HEK293 (cell line): ENCODE measurements around the gene STK32C.

Experiments
- ATF2 ChIP-seq: fragments of 450-650 bp; formaldehyde crosslinking; IDR thresholded peaks from 2 replicates; pipeline ENCODE4 v1.5.1; 2016; ENCODE audit warnings: missing biosample characterization, missing genetic modification characterization, low read depth
- BCL11A ChIP-seq: fragments of 450-650 bp; formaldehyde crosslinking; IDR thresholded peaks from 2 replicates; pipeline ENCODE4 v1.5.1; 2016; ENCODE audit warnings: low read depth, missing biosample characterization, missing genetic modification characterization
- KLF16 ChIP-seq: fragments of 450-650 bp; formaldehyde crosslinking; IDR thresholded peaks from 2 replicates; pipeline ENCODE4 v1.5.1; 2017; ENCODE audit warnings: missing biosample characterization, missing genetic modification characterization
- KLF7 ChIP-seq: fragments of 450-650 bp; formaldehyde crosslinking; IDR thresholded peaks from 2 replicates; pipeline ENCODE4 v1.5.1; 2016; ENCODE audit warnings: missing biosample characterization, missing genetic modification characterization, borderline replicate concordance
- KLF9 ChIP-seq: fragments of 450-650 bp; formaldehyde crosslinking; IDR thresholded peaks from 2 replicates; pipeline ENCODE4 v1.5.1; 2016; ENCODE audit warnings: missing biosample characterization, missing genetic modification characterization, low read depth
- OSR2 ChIP-seq: fragments of 450-650 bp; formaldehyde crosslinking; IDR thresholded peaks from 2 replicates; pipeline ENCODE4 v1.5.1; 2016; ENCODE audit warnings: missing biosample characterization, missing genetic modification characterization
- OVOL3 ChIP-seq: fragments of 450-650 bp; formaldehyde crosslinking; IDR thresholded peaks from 2 replicates; pipeline ENCODE4 v1.5.1; 2016; ENCODE audit warnings: missing biosample characterization, missing genetic modification characterization
- PRDM10 ChIP-seq: fragments of 450-650 bp; formaldehyde crosslinking; IDR thresholded peaks from 2 replicates; pipeline ENCODE4 v1.5.1; 2016; ENCODE audit warnings: missing biosample characterization, missing genetic modification characterization
- SETDB1 ChIP-seq: IDR thresholded peaks from one replicate; pipeline ENCODE4 v1.6.1; 2017; ENCODE audit warnings: mild to moderate bottlenecking, low read length, moderate library complexity, mixed read lengths; ENCODE audit not compliant: insufficient read length
- YY1 ChIP-seq: fragments of 450-650 bp; formaldehyde crosslinking; IDR thresholded peaks from 2 replicates; pipeline ENCODE4 v1.5.1; 2018; ENCODE audit warnings: missing biosample characterization, missing genetic modification characterization
- ZBTB10 ChIP-seq: fragments of 450-650 bp; formaldehyde crosslinking; IDR thresholded peaks from 2 replicates; pipeline ENCODE4 v1.5.1; 2016; ENCODE audit warnings: missing biosample characterization, missing genetic modification characterization
- ZBTB7A ChIP-seq: fragments of 450-650 bp; formaldehyde crosslinking; IDR thresholded peaks from 2 replicates; pipeline ENCODE4 v1.5.1; 2016; ENCODE audit warnings: low read depth, missing biosample characterization, missing genetic modification characterization
- ZFP69B ChIP-seq: fragments of 450-650 bp; formaldehyde crosslinking; IDR thresholded peaks from 2 replicates; pipeline ENCODE4 v1.5.1; 2016; ENCODE audit warnings: missing biosample characterization, missing genetic modification characterization
- ZNF140 ChIP-seq: fragments of 450-650 bp; formaldehyde crosslinking; IDR thresholded peaks from 2 replicates; pipeline ENCODE4 v1.5.1; 2016; ENCODE audit warnings: missing biosample characterization, missing genetic modification characterization
- ZNF146 ChIP-seq: fragments of 450-650 bp; formaldehyde crosslinking; IDR thresholded peaks from 2 replicates; pipeline ENCODE4 v1.5.1; 2016; ENCODE audit warnings: missing biosample characterization, missing genetic modification characterization
- ZNF280C ChIP-seq: fragments of 450-650 bp; formaldehyde crosslinking; IDR thresholded peaks from 2 replicates; pipeline ENCODE4 v1.5.1; 2016; ENCODE audit warnings: missing biosample characterization, missing genetic modification characterization
- ZNF335 ChIP-seq: fragments of 450-650 bp; formaldehyde crosslinking; conservative IDR thresholded peaks from 2 replicates; pipeline ENCODE4 v1.5.1; 2016; ENCODE audit warnings: missing biosample characterization, missing genetic modification characterization
- ZNF423 ChIP-seq: fragments of 450-650 bp; formaldehyde crosslinking; IDR thresholded peaks from 2 replicates; pipeline ENCODE4 v1.5.1; 2016; ENCODE audit warnings: missing biosample characterization, missing genetic modification characterization
- ZNF501 ChIP-seq: fragments of 450-650 bp; formaldehyde crosslinking; IDR thresholded peaks from 2 replicates; pipeline ENCODE4 v1.5.1; 2016; ENCODE audit warnings: missing biosample characterization, missing genetic modification characterization
- ZNF623 ChIP-seq: fragments of 450-650 bp; formaldehyde crosslinking; IDR thresholded peaks from 2 replicates; pipeline ENCODE4 v1.5.1; 2016; ENCODE audit warnings: missing biosample characterization, missing genetic modification characterization
- ZNF670 ChIP-seq: fragments of 450-650 bp; formaldehyde crosslinking; IDR thresholded peaks from 2 replicates; pipeline ENCODE4 v1.5.1; 2016; ENCODE audit warnings: missing biosample characterization, missing genetic modification characterization, low read depth
- ZNF701 ChIP-seq: fragments of 450-650 bp; formaldehyde crosslinking; IDR thresholded peaks from 2 replicates; pipeline ENCODE4 v1.5.1; 2016; ENCODE audit warnings: missing biosample characterization, missing genetic modification characterization
- TF ChIP-seq, protein P1 (sequence below): fragments of 450-650 bp; formaldehyde crosslinking; optimal IDR thresholded peaks from 2 replicates; pipeline ENCODE3; 2016; ENCODE audit warnings: missing biosample characterization, mild to moderate bottlenecking, missing genetic modification characterization
- TF ChIP-seq, protein P2 (sequence below): fragments of 450-650 bp; formaldehyde crosslinking; IDR thresholded peaks from 2 replicates; pipeline ENCODE4 v1.5.1; 2016; ENCODE audit warnings: missing biosample characterization, missing genetic modification characterization

STK32C gene

GRCh38 chr10:132335189-132336063, 27.7 kb upstream of the STK32C start (continued):
- no peak for TF ChIP-seq YY1 (tag by site-specific recombination)
- no peak for TF ChIP-seq ZNF280C
- no peak for TF ChIP-seq ZNF701
- peak; percentile 55; the same call in 1 of the 2 replicates for TF ChIP-seq ZBTB10 (tag by site-specific recombination)
- no peak for TF ChIP-seq KLF9 (tag by site-specific recombination)
- TF ChIP-seq ZNF423 (tag by site-specific recombination), result no peak
- TF ChIP-seq, protein P1, sequence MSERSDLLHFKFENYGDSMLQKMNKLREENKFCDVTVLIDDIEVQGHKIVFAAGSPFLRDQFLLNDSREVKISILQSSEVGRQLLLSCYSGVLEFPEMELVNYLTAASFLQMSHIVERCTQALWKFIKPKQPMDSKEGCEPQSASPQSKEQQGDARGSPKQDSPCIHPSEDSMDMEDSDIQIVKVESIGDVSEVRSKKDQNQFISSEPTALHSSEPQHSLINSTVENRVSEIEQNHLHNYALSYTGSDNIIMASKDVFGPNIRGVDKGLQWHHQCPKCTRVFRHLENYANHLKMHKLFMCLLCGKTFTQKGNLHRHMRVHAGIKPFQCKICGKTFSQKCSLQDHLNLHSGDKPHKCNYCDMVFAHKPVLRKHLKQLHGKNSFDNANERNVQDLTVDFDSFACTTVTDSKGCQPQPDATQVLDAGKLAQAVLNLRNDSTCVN (tag by site-specific recombination), result no peak
- TF ChIP-seq OSR2 (tag by site-specific recombination), result peak; percentile 87
- peak; percentile 27 for TF ChIP-seq SETDB1
- TF ChIP-seq ZNF140 (tag by site-specific recombination), result no peak
- TF ChIP-seq ZNF335 (tag by site-specific recombination), result peak; percentile 84
- TF ChIP-seq ZNF146 (tag by site-specific recombination), result no peak
- TF ChIP-seq KLF16 (tag by site-specific recombination), result no peak
- TF ChIP-seq ZNF670, result no peak
- TF ChIP-seq KLF7 (tag by site-specific recombination), result no peak
- TF ChIP-seq ZFP69B (tag by site-specific recombination), result peak; percentile 70
- no peak for TF ChIP-seq ZNF623 (tag by site-specific recombination)
- TF ChIP-seq BCL11A (tag by site-specific recombination), result peak; percentile 76; the same call in 1 of the 2 replicates
- TF ChIP-seq ZNF501 (tag by site-specific recombination), result no peak
- TF ChIP-seq, protein P2, sequence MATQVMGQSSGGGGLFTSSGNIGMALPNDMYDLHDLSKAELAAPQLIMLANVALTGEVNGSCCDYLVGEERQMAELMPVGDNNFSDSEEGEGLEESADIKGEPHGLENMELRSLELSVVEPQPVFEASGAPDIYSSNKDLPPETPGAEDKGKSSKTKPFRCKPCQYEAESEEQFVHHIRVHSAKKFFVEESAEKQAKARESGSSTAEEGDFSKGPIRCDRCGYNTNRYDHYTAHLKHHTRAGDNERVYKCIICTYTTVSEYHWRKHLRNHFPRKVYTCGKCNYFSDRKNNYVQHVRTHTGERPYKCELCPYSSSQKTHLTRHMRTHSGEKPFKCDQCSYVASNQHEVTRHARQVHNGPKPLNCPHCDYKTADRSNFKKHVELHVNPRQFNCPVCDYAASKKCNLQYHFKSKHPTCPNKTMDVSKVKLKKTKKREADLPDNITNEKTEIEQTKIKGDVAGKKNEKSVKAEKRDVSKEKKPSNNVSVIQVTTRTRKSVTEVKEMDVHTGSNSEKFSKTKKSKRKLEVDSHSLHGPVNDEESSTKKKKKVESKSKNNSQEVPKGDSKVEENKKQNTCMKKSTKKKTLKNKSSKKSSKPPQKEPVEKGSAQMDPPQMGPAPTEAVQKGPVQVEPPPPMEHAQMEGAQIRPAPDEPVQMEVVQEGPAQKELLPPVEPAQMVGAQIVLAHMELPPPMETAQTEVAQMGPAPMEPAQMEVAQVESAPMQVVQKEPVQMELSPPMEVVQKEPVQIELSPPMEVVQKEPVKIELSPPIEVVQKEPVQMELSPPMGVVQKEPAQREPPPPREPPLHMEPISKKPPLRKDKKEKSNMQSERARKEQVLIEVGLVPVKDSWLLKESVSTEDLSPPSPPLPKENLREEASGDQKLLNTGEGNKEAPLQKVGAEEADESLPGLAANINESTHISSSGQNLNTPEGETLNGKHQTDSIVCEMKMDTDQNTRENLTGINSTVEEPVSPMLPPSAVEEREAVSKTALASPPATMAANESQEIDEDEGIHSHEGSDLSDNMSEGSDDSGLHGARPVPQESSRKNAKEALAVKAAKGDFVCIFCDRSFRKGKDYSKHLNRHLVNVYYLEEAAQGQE (tag by site-specific recombination), result 0 out of 2 replicates have a peak, but pooled peaks have one; percentile 25
- no peak for TF ChIP-seq ATF2 (tag by site-specific recombination)
- TF ChIP-seq ZBTB7A (tag by site-specific recombination), result no peak
- TF ChIP-seq PRDM10 (tag by site-specific recombination), result peak; percentile 81
- TF ChIP-seq OVOL3 (tag by site-specific recombination), result no peak
